HepG2 (cell line): ENCODE results near the gene MED12L. TPM values are rescaled to one million over a fixed set of nuclear protein-coding genes. Genes with fewer than 3 reads are reported as not detected.

Experiments used
- ARID5B ChIP-seq: IDR thresholded peaks from 2 replicates; pipeline ENCODE4 v1.4.0; 2020; ENCODE audit warnings: mild to moderate bottlenecking, missing genetic modification reagents
- FOXJ3 ChIP-seq: sonication (generic); formaldehyde crosslinking; IDR thresholded peaks from 2 replicates; pipeline ENCODE4 v1.4.0; 2020; ENCODE audit warnings: missing genetic modification reagents, mild to moderate bottlenecking, borderline replicate concordance
- KMT2B ChIP-seq: IDR thresholded peaks from 2 replicates; pipeline ENCODE4 v1.6.1; 2016; ENCODE audit warnings: missing genetic modification reagents, missing compliant biosample characterization
- SALL2 ChIP-seq: sonication (generic); formaldehyde crosslinking; IDR thresholded peaks from 2 replicates; pipeline ENCODE4 v1.8.1; 2023; ENCODE audit warnings: mild to moderate bottlenecking, missing genetic modification reagents, inconsistent platforms
- ZNF558 ChIP-seq: sonication (generic); formaldehyde crosslinking; IDR thresholded peaks from 2 replicates; pipeline ENCODE4 v1.9.0; 2022; ENCODE audit warnings: mild to moderate bottlenecking, missing genetic modification reagents, borderline replicate concordance
- ZNF615 ChIP-seq: sonication (generic); formaldehyde crosslinking; IDR thresholded peaks from 2 replicates; pipeline ENCODE4 v1.5.0; 2020; ENCODE audit warnings: mild to moderate bottlenecking, missing genetic modification reagents, borderline replicate concordance
- ZNF773 ChIP-seq: sonication (generic); formaldehyde crosslinking; IDR thresholded peaks from 2 replicates; pipeline ENCODE4 v1.4.0; 2020; ENCODE audit warnings: missing genetic modification reagents, borderline replicate concordance
- polyA plus RNA-seq, 8 experiments: library from polyadenylated mRNA; depleted of rRNA in 3 of 8; stranded (reverse) in 7 of 8; unstranded in 1 of 8; fragments of >200 nt; fragmentation: Illumina TruSeq in 4 of 8; extraction: Trizol in 4 of 8; gene quantifications; 2 replicates each; pipeline versions ENCODE4 v1.2.1 to v1.2.3, GENCODE V29; 2011 to 2016; ENCODE audit warnings: low read depth in 4 of 8, missing spikeins in 1 of 8, mixed read lengths in 1 of 8; ENCODE audit not compliant: insufficient read depth in 1 of 8
- total RNA-seq, 5 experiments: library from RNA; depleted of rRNA; stranded (reverse); fragments of >200 nt; fragmentation: Illumina TruSeq; extraction: Trizol; gene quantifications; 2 replicates each; pipeline ENCODE4 v1.2.3, GENCODE V29; 2016; ENCODE audit warnings: low read depth in 1 of 5
- TF ChIP-seq, protein P1 (sequence below): IDR thresholded peaks from 2 replicates; pipeline ENCODE4 v1.6.1; 2016; ENCODE audit warnings: low read depth, missing genetic modification reagents, missing compliant biosample characterization

MED12L gene
- total and polyA plus RNA-seq, 2 of the 13 experiments (the other 11 are each of a cell fraction or from before 2014, with no cell fraction given) = 0.07 to 0.64 TPM

- TF ChIP-seq SALL2 (CRISPR knock-in tag) = 0 out of 2 replicates have a peak, but pooled peaks have one; percentile 29
- no peak for TF ChIP-seq ARID5B (CRISPR knock-in tag)
- no peak for TF ChIP-seq ZNF558 (CRISPR knock-in tag)
- TF ChIP-seq, protein P1, sequence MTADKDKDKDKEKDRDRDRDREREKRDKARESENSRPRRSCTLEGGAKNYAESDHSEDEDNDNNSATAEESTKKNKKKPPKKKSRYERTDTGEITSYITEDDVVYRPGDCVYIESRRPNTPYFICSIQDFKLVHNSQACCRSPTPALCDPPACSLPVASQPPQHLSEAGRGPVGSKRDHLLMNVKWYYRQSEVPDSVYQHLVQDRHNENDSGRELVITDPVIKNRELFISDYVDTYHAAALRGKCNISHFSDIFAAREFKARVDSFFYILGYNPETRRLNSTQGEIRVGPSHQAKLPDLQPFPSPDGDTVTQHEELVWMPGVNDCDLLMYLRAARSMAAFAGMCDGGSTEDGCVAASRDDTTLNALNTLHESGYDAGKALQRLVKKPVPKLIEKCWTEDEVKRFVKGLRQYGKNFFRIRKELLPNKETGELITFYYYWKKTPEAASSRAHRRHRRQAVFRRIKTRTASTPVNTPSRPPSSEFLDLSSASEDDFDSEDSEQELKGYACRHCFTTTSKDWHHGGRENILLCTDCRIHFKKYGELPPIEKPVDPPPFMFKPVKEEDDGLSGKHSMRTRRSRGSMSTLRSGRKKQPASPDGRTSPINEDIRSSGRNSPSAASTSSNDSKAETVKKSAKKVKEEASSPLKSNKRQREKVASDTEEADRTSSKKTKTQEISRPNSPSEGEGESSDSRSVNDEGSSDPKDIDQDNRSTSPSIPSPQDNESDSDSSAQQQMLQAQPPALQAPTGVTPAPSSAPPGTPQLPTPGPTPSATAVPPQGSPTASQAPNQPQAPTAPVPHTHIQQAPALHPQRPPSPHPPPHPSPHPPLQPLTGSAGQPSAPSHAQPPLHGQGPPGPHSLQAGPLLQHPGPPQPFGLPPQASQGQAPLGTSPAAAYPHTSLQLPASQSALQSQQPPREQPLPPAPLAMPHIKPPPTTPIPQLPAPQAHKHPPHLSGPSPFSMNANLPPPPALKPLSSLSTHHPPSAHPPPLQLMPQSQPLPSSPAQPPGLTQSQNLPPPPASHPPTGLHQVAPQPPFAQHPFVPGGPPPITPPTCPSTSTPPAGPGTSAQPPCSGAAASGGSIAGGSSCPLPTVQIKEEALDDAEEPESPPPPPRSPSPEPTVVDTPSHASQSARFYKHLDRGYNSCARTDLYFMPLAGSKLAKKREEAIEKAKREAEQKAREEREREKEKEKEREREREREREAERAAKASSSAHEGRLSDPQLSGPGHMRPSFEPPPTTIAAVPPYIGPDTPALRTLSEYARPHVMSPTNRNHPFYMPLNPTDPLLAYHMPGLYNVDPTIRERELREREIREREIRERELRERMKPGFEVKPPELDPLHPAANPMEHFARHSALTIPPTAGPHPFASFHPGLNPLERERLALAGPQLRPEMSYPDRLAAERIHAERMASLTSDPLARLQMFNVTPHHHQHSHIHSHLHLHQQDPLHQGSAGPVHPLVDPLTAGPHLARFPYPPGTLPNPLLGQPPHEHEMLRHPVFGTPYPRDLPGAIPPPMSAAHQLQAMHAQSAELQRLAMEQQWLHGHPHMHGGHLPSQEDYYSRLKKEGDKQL (CRISPR knock-in tag) = no peak
- no peak for TF ChIP-seq ZNF773 (CRISPR knock-in tag)
- peak; percentile 39; the same call in 1 of the 2 replicates for TF ChIP-seq FOXJ3 (CRISPR knock-in tag)
- 0 out of 2 replicates have a peak, but pooled peaks have one; percentile 2 for TF ChIP-seq KMT2B (CRISPR knock-in tag)
- no peak for TF ChIP-seq ZNF615 (CRISPR knock-in tag)
- TF ChIP-seq, all 625 proteins: peak for 21
Observed at GRCh38 chr3:151197228-151197627, 111.8 kb downstream of the MED12L start (continued).
